Measurements from ENCODE around the gene TTLL7. TPM values are rescaled to one million over a fixed set of nuclear protein-coding genes. Genes with fewer than 3 reads are reported as not detected.

Gene TTLL7
- polyA plus RNA-seq, 2 of the 4 experiments (the other 2 are of a cell fraction), result 1.6 to 5.7 TPM

DNA sequence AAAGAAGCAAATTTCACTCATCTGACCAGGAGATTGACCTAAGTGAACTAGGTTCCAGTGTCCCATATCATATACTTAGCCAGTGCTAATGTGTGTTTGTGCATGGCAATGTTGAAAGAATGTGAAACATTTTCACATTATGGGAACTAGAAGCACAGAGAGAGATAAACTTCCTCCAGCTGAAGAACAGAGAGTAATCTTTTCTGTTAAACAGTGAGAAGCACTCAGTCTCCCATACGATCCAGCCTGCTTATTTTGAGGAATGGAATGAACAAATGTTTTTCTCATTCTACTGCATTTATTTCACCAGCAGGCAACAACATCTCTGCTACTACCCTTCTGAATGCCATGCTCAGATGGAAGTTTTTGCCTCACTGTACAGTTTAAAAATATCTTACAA, 170.5 kb downstream of the TTLL7 start:
- Histone ChIP-seq H3K27ac (no peak overlapping the region), H3K4me3 (no peak overlapping the region), H3K9me3 (no peaks in the 10 kb centered on the region), H3K4me2 (no peak overlapping the region), H3K4me1 (no peaks in the 10 kb centered on the region)
- 41% methylated on average over 1 of the region's 1 CpG for WGBS (ENCODE audit: missing lambda C conversion rate)
- ChIA-PET POLR2A (no interaction called here), CTCF (interaction anchor here (0.6 to 0.8 kb wide), 2 partner anchors 19 to 886 kb away, joined by 4 read pairs; no protein-coding TSS in a partner anchor)
- ATAC-seq (no peak), DNase-seq (ENCODE audit: low read depth in 1 of 2, low spot score in 1 of 2) (no peak), FAIRE-seq (no peak)
- TF ChIP-seq NR3C1 (IDR thresholded peaks at IDR 0.05) (no peak), MAZ (IDR thresholded peaks at IDR 0.05; ENCODE audit: borderline replicate concordance, low read depth, low read length) (no peak), RNF2 (IDR thresholded peaks at IDR 0.05; ENCODE audit: borderline replicate concordance, low read depth) (no peak), SMC3 (IDR thresholded peaks at IDR 0.05) (no peak)
- TF ChIP-seq, protein P1, sequence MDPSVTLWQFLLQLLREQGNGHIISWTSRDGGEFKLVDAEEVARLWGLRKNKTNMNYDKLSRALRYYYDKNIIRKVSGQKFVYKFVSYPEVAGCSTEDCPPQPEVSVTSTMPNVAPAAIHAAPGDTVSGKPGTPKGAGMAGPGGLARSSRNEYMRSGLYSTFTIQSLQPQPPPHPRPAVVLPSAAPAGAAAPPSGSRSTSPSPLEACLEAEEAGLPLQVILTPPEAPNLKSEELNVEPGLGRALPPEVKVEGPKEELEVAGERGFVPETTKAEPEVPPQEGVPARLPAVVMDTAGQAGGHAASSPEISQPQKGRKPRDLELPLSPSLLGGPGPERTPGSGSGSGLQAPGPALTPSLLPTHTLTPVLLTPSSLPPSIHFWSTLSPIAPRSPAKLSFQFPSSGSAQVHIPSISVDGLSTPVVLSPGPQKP (IDR thresholded peaks at IDR 0.05; ENCODE audit: low read depth, low read length), result no peak

DNA sequence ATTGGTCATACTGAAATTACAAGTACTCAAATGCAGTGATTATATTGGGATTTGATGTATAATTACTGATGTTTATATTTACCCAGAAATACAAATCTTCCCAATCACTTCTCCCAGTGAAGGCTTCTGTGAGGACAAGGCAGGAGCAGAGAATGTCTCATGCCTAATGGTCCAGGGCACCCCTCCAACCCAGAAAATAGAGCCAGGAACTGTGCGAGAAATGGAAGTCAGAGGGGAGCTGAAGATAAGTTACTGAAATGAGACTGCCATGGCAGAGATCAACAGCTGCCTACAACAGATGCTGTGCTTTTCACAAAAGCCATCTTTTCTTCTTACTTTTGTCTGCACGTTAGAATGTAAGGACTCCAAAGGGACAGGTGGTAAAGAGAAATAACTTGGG, 171.2 kb downstream of the TTLL7 start:
- TF ChIP-seq, protein P2, sequence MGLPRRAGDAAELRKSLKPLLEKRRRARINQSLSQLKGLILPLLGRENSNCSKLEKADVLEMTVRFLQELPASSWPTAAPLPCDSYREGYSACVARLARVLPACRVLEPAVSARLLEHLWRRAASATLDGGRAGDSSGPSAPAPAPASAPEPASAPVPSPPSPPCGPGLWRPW (IDR thresholded peaks at IDR 0.05), result no peak
- no peak for TF ChIP-seq RAD21 (conservative IDR thresholded peaks at IDR 0.05 in 1 of 2, IDR thresholded peaks at IDR 0.05 in 1 of 2)
- POLR2A ChIA-PET, result no interaction called here
- ATAC-seq, result no peak

DNA sequence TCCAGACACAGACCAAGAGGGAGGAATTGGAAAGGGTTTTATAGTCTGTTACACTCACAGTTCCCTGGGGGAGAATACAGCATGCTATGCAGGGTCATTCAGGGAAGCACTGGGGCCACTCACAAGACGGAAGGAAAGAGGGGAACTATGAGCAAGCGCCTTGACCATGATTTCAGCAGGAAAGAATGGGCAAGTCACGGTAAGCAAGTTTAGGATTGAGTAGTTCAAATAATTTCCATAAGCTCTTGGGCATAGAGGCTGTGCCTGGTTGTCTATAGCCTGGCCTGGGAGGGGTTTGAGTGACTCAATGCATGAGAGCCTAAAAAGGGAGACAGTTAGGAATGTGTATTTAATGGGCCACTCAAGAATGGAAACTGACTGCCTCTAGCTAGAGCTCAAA, 176.7 kb downstream of the TTLL7 start:
- H3K27ac ChIP-seq, result no peak overlapping the region
- H3K9me3 ChIP-seq, result no peaks in the 10 kb centered on the region
- ATAC-seq (no peak), FAIRE-seq (no peak), DNase-seq (ENCODE audit: low read depth in 1 of 2, low spot score in 1 of 2) (no peak)
- H3K4me2 ChIP-seq, result no peak overlapping the region
- WGBS (ENCODE audit: missing lambda C conversion rate), result 6% methylated on average over 3 of the region's 3 CpGs
- no peaks in the 10 kb centered on the region for H3K4me1 ChIP-seq
- H3K4me3 ChIP-seq, result no peak overlapping the region
- TF ChIP-seq, protein P3, sequence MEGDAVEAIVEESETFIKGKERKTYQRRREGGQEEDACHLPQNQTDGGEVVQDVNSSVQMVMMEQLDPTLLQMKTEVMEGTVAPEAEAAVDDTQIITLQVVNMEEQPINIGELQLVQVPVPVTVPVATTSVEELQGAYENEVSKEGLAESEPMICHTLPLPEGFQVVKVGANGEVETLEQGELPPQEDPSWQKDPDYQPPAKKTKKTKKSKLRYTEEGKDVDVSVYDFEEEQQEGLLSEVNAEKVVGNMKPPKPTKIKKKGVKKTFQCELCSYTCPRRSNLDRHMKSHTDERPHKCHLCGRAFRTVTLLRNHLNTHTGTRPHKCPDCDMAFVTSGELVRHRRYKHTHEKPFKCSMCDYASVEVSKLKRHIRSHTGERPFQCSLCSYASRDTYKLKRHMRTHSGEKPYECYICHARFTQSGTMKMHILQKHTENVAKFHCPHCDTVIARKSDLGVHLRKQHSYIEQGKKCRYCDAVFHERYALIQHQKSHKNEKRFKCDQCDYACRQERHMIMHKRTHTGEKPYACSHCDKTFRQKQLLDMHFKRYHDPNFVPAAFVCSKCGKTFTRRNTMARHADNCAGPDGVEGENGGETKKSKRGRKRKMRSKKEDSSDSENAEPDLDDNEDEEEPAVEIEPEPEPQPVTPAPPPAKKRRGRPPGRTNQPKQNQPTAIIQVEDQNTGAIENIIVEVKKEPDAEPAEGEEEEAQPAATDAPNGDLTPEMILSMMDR (IDR thresholded peaks at IDR 0.05), result no peak
- TF ChIP-seq JUN (IDR thresholded peaks at IDR 0.05) (no peak), ZFP36 (IDR thresholded peaks at IDR 0.05; ENCODE audit: borderline replicate concordance, partially characterized antibody) (no peak), ESRRA (IDR thresholded peaks at IDR 0.05; ENCODE audit: borderline replicate concordance, low read length) (no peak), RAD21 (conservative IDR thresholded peaks at IDR 0.05 in 1 of 2, IDR thresholded peaks at IDR 0.05 in 1 of 2) (no peak), CBX2 (IDR thresholded peaks at IDR 0.05; ENCODE audit: borderline replicate concordance, low read depth) (no peak), POLR2AphosphoS2 (conservative IDR thresholded peaks at IDR 0.05; ENCODE audit: low read length) (no peak), KDM5A (IDR thresholded peaks at IDR 0.05) (no peak), EHF (CRISPR knock-in tag; IDR thresholded peaks at IDR 0.05) (no peak), NR3C1 (IDR thresholded peaks at IDR 0.05) (no peak), HOXB13 (CRISPR knock-in tag; IDR thresholded peaks at IDR 0.05; ENCODE audit: low read depth) (no peak), EHMT2 (IDR thresholded peaks at IDR 0.05; ENCODE audit: low read depth) (no peak), SREBF2 (IDR thresholded peaks at IDR 0.05) (no peak), TFCP2L1 (CRISPR knock-in tag; IDR thresholded peaks at IDR 0.05) (no peak), HOXA7 (CRISPR knock-in tag; IDR thresholded peaks at IDR 0.05) (no peak), HOXB5 (CRISPR knock-in tag; IDR thresholded peaks at IDR 0.05) (no peak)
- TF ChIP-seq, protein P4, sequence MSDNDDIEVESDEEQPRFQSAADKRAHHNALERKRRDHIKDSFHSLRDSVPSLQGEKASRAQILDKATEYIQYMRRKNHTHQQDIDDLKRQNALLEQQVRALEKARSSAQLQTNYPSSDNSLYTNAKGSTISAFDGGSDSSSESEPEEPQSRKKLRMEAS (IDR thresholded peaks at IDR 0.05), result no peak
- TF ChIP-seq, protein P5, sequence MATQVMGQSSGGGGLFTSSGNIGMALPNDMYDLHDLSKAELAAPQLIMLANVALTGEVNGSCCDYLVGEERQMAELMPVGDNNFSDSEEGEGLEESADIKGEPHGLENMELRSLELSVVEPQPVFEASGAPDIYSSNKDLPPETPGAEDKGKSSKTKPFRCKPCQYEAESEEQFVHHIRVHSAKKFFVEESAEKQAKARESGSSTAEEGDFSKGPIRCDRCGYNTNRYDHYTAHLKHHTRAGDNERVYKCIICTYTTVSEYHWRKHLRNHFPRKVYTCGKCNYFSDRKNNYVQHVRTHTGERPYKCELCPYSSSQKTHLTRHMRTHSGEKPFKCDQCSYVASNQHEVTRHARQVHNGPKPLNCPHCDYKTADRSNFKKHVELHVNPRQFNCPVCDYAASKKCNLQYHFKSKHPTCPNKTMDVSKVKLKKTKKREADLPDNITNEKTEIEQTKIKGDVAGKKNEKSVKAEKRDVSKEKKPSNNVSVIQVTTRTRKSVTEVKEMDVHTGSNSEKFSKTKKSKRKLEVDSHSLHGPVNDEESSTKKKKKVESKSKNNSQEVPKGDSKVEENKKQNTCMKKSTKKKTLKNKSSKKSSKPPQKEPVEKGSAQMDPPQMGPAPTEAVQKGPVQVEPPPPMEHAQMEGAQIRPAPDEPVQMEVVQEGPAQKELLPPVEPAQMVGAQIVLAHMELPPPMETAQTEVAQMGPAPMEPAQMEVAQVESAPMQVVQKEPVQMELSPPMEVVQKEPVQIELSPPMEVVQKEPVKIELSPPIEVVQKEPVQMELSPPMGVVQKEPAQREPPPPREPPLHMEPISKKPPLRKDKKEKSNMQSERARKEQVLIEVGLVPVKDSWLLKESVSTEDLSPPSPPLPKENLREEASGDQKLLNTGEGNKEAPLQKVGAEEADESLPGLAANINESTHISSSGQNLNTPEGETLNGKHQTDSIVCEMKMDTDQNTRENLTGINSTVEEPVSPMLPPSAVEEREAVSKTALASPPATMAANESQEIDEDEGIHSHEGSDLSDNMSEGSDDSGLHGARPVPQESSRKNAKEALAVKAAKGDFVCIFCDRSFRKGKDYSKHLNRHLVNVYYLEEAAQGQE (IDR thresholded peaks at IDR 0.05), result no peak
- TF ChIP-seq, protein P6, sequence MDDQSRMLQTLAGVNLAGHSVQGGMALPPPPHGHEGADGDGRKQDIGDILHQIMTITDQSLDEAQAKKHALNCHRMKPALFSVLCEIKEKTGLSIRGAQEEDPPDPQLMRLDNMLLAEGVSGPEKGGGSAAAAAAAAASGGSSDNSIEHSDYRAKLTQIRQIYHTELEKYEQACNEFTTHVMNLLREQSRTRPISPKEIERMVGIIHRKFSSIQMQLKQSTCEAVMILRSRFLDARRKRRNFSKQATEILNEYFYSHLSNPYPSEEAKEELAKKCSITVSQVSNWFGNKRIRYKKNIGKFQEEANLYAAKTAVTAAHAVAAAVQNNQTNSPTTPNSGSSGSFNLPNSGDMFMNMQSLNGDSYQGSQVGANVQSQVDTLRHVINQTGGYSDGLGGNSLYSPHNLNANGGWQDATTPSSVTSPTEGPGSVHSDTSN (IDR thresholded peaks at IDR 0.05), result no peak
- TF ChIP-seq, protein P1 (IDR thresholded peaks at IDR 0.05; ENCODE audit: low read depth, low read length), result no peak
- POLR2A ChIA-PET, result no interaction called here
- CTCF ChIA-PET, result interaction anchor here (1.8 kb wide), 1 partner anchor 27 kb away, joined by 5 read pairs; no protein-coding TSS in a partner anchor

More for the DNA sequence above, 171.2 kb downstream of the TTLL7 start:
- WGBS (ENCODE audit: missing lambda C conversion rate), result 59% methylated on average over 2 of the region's 2 CpGs
- Histone ChIP-seq H3K9me3 (no peaks in the 10 kb centered on the region), H3K4me1 (no peaks in the 10 kb centered on the region), H3K4me2 (no peak overlapping the region), H3K27ac (no peak overlapping the region), H3K4me3 (no peak overlapping the region)
- CTCF ChIA-PET, result interaction anchor here (0.8 kb wide), 1 partner anchor 20 kb away, joined by 4 read pairs; no protein-coding TSS in a partner anchor
- FAIRE-seq (no peak), DNase-seq (ENCODE audit: low read depth in 1 of 2, low spot score in 1 of 2) (no peak)
